GM18502 (cell line): ENCODE measurements around the gene GBF1.
"Not testable (repeated sequence)": the region's sequence is repeated elsewhere in the genome, so short reads cannot be mapped to it uniquely, and the experiment has no call there.

Source experiments
- ATAC-seq: cut with Tn5 transposase; IDR thresholded peaks from one replicate; pipeline ENCODE4 v1.9.1; 2021; ENCODE audit warnings: mild to moderate bottlenecking; ENCODE audit not compliant: unreplicated experiment, poor library complexity

GBF1 gene

DNA sequence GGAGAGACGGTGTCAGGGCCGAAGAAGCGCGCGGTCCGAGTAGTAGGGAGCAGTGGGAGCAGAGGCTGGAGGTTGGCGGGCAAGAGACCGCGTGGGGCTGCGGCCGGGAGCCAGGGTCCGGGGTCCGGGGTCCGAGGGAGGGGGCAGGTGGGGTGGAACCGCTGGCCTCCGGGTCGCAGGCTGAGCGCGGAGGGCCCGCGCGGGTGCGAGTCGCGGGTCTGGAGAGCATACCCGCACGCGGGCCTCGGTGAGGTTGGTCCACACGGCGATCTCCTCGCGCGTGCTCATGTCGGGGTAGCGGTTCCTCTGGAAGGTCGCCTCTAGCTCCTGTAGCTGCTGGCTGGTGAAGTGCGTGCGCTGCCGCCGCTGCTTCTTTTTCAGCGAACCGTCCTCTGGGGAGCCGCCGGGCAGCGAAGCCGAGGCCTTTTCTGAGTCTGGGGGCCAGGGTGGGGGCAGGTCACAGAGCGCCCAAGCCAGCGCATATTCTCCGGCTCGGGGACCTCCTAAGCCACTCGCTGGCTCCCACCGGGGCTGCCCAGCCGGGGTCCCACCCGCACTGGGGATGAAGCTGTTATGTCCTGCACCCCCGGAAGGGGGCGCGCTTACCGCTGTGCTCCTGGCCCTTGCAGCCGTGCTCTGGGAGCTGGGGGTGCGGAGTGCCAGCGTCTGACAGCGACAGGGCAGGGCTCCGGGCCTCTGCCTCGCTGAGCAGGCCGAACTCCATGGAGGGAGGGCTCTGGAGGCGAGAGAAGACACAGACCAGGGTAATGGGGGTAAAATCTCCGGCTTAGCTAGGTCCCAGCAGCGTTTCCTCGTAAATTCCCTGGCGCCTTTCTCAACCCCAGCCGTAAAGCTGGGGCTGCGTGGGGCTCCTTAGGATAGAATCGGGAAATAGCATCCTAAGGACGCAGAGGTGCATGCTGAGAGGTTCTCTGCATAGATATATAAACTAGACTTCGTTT, 13.7 kb upstream of the GBF1 start:
- no peak for ATAC-seq

- ATAC-seq = no peak
Observed at GRCh38 chr10:102233997-102234396, 11.3 kb upstream of the GBF1 start.

GRCh38 chr10:102234888-102235597, 10.3 kb upstream of the GBF1 start:
- ATAC-seq = no peak

GRCh38 chr10:102235598-102235920, 9.8 kb upstream of the GBF1 start:
- no peak for ATAC-seq

DNA sequence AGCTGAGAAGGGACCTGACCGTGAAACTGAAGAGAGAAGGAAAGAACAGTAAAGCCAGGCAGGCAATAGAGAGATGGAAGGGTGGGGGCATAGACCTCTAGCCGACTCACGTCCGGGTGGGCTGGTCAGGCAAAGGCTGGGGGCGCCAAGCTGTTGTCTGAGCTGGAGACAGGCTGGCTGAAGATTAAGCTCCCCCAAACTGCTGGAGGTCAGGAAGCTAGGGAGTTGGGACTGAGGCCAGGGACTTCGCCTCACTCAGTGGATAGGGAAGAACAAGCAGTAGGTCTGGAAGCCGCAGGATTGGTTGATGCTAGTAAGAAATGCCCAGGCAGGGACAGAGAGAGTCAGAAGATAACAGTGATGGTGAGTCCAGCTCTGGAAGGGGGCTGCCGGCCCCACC, 9.3 kb upstream of the GBF1 start:
- no peak for ATAC-seq

DNA sequence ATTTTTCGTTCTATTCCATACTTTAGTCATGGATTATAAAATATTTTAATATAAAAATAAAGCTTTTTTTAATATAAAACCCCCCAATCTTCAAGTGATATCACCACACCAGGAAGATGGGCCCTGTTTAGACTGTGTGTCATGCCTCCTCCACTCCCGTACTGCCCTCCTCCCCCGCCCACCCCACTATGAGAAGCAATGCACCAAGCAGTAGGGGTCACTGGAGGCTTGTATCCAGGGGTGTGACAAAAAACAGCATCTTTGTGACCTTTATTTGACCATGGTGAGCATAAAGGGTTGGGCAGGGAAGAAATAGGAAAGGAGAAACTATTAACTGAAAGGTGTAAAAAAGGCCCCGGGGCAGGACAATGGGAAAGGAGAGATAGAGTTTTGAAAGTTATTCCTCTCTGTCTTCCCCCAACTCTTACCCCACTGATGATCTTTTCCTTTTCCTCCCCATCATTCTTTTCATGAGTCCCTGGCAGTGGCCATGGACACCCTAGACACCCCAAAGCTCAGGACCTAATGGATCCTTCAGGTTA, 7.5 kb upstream of the GBF1 start:
- ATAC-seq = no peak

DNA sequence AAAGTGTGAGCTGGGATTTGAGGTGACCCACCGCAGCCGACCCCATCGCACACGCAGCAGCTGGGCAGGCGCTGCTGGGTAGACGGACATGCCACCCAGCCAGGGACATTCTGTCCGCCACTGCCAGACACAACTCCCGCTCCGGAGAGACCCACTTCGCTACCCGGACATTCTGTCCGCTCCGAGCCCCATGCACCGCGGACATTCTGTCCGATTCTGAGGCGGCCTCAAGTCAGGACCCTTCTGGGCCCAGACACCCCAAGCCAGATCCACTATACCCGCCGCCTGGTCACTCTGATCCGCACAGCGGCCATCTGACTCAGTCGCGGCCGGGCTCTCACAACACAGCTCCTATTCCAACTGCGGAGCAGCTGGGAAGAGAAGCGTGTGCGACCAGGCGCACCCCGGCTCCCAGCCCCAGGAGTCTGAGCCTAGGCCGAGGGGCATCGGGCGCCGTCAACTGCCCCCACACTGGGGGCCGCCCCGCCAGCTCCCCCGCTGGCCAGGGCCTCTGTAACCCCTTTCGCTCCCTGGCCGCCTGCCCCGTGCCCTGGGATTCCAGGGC, 4.8 kb upstream of the GBF1 start:
- ATAC-seq = no peak

DNA sequence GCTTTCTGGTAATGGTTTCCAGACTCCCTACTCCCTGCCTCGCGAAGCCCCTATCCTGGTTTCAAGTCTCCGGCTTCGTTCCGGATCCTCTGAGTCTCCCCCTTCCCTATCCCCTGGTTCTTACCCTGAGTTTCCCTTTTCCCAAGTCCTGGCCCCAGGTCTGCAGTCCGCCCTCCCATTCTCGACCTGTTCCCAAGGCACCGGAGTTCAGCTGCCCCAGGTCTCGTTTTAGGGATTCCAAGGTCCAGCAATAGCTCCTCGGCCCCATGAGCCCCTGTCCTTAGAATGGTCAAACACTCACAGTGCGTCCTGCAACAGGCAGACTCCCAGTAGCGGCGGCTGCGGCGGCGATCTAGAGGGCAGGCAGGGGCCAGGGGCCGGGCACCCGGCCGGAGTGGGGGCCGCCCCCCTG, 4.3 kb upstream of the GBF1 start:
- no peak for ATAC-seq

DNA sequence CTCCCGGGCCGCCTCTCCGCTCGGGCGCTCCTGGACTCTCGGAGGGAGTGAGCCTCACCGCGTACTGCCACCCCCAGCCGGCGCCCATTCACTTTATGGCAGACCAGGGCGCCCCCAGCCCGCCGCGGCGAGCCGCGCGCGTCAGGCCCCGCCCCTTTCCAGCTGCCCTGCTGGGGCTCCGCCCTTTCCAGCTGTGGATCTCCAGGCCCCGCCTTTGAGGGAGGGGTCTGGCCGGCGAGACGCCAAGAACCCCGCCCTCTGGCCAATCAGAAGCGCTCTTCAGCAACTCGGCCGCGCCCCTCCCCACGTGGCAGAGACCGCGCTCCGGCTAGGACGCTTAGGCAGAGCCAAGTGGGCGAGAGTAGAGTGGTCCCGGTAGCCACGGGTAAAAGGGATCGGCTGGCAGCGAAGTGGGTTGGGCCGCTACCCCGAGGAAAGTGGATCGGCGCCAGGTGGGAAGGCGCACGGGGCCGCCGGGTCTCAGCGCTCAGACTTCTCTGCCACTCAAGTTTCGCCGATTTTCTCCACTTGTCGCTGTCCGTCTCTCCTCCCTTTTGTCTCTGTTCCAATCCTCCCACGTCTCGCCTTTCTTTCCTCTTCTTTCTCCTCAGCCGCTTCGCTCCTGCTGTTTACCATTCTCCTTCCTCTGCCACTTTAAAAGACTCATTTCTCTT, 3.8 kb upstream of the GBF1 start, which contains the start of gene PITX3:
Gene PITX3 (minus strand): TSS at position 69 of the 674 bp plus-strand sequence. CDS start 9,432 bp downstream, outside the sequence.
- ATAC-seq = peak; percentile 52

GRCh38 chr10:102242118-102242485, 3.2 kb upstream of the GBF1 start:
- no peak for ATAC-seq

DNA sequence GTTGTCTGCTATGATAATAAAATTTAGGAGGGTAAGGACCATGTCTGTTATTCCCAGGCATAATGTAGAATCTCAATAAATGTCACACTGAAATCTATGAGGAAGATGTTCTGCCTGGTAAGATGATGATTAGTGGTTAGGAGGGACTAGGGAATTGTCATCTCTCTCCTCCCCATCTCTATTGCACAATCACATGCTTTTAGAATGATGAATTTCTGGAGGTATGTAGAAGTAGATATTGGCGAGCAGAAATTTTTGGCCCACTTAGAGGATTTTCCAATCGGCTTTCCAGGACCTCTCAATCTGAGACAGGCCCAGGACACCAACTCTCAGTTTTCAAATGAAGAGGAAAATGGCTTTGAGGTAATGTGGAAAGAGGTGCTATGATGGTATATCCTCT, 2.0 kb upstream of the GBF1 start:
- no peak for ATAC-seq

DNA sequence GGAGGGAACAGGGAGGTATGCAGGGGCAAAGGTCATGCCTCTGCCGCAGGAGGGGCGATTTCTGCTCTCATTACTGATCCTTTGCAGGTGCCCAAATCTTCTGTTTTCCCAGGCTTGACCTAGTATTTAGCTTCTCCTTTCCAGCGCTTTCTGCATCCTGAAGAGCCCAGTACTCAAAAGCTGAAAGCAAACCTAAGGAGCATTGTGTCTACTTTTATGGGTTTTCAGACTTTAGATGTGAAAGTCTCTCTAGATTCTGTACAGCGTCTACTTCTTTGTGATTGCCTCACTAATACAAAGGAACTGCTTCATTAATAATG, 560 bp downstream of the GBF1 start:
- ATAC-seq = no peak

DNA sequence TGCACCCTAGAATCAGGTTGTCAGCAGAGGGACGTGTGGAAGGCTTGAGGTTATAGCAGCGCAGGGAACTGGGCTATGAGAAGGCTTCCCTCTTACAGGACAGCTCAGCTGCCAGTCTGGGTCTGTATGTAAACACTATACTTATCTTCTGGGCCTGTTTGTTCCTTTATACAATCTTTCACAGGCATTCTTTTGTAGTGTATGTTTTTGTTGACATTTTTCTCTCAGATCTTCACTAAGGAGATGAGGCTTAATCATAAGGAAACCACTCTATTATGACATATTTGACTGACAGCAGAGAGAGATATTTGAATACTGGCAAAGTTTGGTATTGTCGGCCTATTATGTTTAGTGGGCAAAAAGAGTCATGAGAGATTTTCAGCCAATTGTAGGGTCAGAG, 929 bp downstream of the GBF1 start:
- ATAC-seq = no peak

- ATAC-seq = no peak
Observed at GRCh38 chr10:102247734-102248133, 2.4 kb downstream of the GBF1 start.

DNA sequence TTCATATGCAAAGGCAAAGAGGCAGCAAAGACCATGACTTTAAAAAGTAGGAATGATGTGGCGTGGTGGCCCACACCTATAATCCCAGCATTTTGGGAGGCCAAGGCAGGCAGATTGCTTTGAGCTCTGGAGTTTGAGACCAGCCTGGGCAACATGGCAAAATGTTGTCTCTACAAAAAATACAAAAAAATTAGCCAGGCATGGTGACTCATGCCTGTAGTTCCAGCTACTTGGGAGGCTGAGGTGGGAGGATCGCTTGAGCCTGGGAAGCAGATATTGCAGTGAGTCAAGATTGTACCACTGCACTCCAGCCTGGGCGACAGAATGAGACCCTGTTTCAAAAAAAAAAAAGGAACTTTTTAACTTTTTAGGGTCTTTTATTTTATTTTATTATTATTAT, 7.2 kb downstream of the GBF1 start:
- ATAC-seq = not testable (repeated sequence)

DNA sequence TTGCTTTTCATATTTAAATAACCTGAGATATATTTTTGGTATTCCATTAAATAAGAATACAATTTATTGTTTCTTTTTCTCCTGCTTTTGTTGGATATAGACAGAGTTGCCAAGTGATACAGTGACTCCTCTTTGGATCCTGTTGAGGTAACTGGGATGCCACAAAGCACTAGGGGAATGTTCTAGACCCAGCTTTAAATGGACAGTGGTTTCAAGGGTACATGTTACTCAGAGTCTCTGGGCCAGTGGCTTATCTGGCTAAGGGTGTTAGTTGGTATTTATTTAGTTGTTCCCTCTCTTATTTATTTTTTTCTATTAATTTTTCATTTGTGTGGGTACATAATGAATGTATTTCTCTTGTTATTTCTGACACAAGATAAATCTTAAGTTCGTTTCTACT, 9.1 kb downstream of the GBF1 start:
- ATAC-seq = no peak

DNA sequence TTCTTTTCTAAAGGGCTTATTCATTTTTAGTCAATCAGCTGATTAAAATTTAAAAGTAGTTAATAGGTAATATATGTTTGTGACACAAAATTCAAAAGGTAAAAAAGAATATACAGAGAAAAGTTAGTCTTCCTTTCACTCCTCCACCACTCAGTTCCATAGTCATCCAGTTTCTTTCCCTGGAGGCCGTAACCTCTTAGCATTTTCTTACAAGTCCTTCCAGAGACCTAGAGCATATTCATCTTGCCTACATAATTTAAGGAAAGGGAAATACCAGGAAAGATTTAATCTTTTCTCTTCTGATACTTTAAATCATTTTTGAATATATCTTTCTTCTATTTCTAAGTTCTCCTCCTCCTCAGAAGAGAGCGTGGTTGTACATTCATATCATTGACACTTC, 10.1 kb downstream of the GBF1 start:
- no peak for ATAC-seq

- no peak for ATAC-seq
Observed at GRCh38 chr10:102261196-102261595, 15.9 kb downstream of the GBF1 start.

GRCh38 chr10:102261842-102262241, 16.5 kb downstream of the GBF1 start:
- no peak for ATAC-seq

- ATAC-seq = no peak
Observed at GRCh38 chr10:102262744-102263370, 17.5 kb downstream of the GBF1 start.
